Measurements from ENCODE around the gene CCNI2. TPM values are rescaled to one million over a fixed set of nuclear protein-coding genes. Genes with fewer than 3 reads are reported as not detected.

Gene CCNI2
- total RNA-seq, 4 donors from 2014 or later = not detected

GRCh38 chr5:132787076-132787475, 39.9 kb downstream of the CCNI2 start:
- Histone ChIP-seq H3K4me1 (no peaks in the 10 kb centered on the region), H3K27ac (no peak overlapping the region), H3K9me3 (no peaks in the 10 kb centered on the region), H3K4me3 (no peak overlapping the region), H3K36me3 (no peaks in the 10 kb centered on the region), H3K27me3 (no peaks in the 10 kb centered on the region)
- TF ChIP-seq CTCF (IDR thresholded peaks at IDR 0.05) = no peak
- intact Hi-C loops (cut with DNase I; ENCODE audit: low total_unique reads) = no loop called here
- DNase-seq = no peak

DNA sequence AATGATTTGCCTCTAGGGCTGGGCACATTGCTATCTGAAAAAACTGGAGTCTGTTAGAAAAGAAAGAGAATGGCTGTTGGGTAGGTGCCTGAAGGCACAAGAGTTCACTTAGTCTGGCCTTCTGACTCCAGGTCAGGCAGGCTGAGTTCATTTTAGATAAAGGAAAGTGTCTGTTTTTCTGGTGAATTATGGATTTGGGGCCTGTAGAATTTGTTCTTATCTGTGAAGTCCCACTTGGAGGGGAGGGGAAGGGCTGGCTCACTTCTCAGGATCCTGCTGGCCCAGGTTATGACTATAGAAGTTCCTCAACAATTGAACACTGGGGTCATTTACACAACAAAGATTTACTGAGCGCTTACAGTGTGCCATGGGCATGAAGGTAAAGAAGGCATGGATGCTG, 41.3 kb downstream of the CCNI2 start:
- no peaks in the 10 kb centered on the region for H3K9me3 ChIP-seq
- H3K27ac ChIP-seq = no peak overlapping the region
- no peaks in the 10 kb centered on the region for H3K4me1 ChIP-seq
- intact Hi-C loops (cut with DNase I; ENCODE audit: low total_unique reads) = no loop called here
- H3K27me3 ChIP-seq = no peaks in the 10 kb centered on the region
- DNase-seq = no peak
- H3K4me3 ChIP-seq = no peak overlapping the region
- no peak for TF ChIP-seq CTCF (IDR thresholded peaks at IDR 0.05)
- TF ChIP-seq POLR2A (IDR thresholded peaks at IDR 0.05) = no peak
- no peaks in the 10 kb centered on the region for H3K36me3 ChIP-seq

GRCh38 chr5:132788990-132789886, 42.0 kb downstream of the CCNI2 start:
- DNase-seq = no peak
- no peaks in the 10 kb centered on the region for H3K36me3 ChIP-seq
- no peak overlapping the region for H3K27ac ChIP-seq
- intact Hi-C loops (cut with DNase I; ENCODE audit: low total_unique reads) = no loop called here
- H3K27me3 ChIP-seq = no peaks in the 10 kb centered on the region
- H3K9me3 ChIP-seq = no peaks in the 10 kb centered on the region
- no peaks in the 10 kb centered on the region for H3K4me1 ChIP-seq
- H3K4me3 ChIP-seq = no peak overlapping the region
- no peak for TF ChIP-seq POLR2A (IDR thresholded peaks at IDR 0.05)
- no peak for TF ChIP-seq CTCF (IDR thresholded peaks at IDR 0.05)

GRCh38 chr5:132790201-132790865, 43.1 kb downstream of the CCNI2 start:
- no peaks in the 10 kb centered on the region for H3K9me3 ChIP-seq
- H3K27me3 ChIP-seq = no peaks in the 10 kb centered on the region
- H3K36me3 ChIP-seq = no peaks in the 10 kb centered on the region
- DNase-seq = no peak
- TF ChIP-seq CTCF (IDR thresholded peaks at IDR 0.05) (no peak), POLR2A (IDR thresholded peaks at IDR 0.05) (no peak)
- intact Hi-C loops (cut with DNase I; ENCODE audit: low total_unique reads) = no loop called here
- H3K27ac ChIP-seq = no peak overlapping the region
- no peak overlapping the region for H3K4me3 ChIP-seq
- H3K4me1 ChIP-seq = no peaks in the 10 kb centered on the region

GRCh38 chr5:132791026-132791425, 43.8 kb downstream of the CCNI2 start:
- H3K27me3 ChIP-seq = no peaks in the 10 kb centered on the region
- H3K9me3 ChIP-seq = no peaks in the 10 kb centered on the region
- no peaks in the 10 kb centered on the region for H3K4me1 ChIP-seq
- TF ChIP-seq CTCF (IDR thresholded peaks at IDR 0.05) (no peak), POLR2A (IDR thresholded peaks at IDR 0.05) (no peak)
- H3K36me3 ChIP-seq = no peaks in the 10 kb centered on the region
- no peak overlapping the region for H3K4me3 ChIP-seq
- DNase-seq = no peak
- intact Hi-C loops (cut with DNase I; ENCODE audit: low total_unique reads) = no loop called here
- no peak overlapping the region for H3K27ac ChIP-seq

Data from uterus (tissue), 4 donors.